Gastroesophageal sphincter (tissue), 4 donors: ENCODE data around the gene FBXL20. TPM values are rescaled to one million over a fixed set of nuclear protein-coding genes. Genes with fewer than 3 reads are reported as not detected.

ENCODE experiments used
- ATAC-seq: fragments of 150-250 bp; one replicate; pipeline ENCODE4 v1.9.1; 2016; ENCODE audit warnings: mild to moderate bottlenecking, moderate library complexity
- H3K27ac ChIP-seq, 4 donors: fragments of 200-600 bp; sonication (generic) in 3 of 4; 1 replicate in 3 of 4; 2 replicates in 1 of 4; pipeline ENCODE4 v1.5.1; 2016 to 2019
- H3K27me3 ChIP-seq: fragments of 200-600 bp; sonication (generic); one replicate; pipeline ENCODE4 v1.5.1; 2019
- H3K36me3 ChIP-seq, 2 donors: fragments of 200-600 bp; sonication (generic); one replicate each; pipeline ENCODE4 v1.5.1; 2019; ENCODE audit warnings: control low read depth in 1 of 2
- H3K4me1 ChIP-seq, 3 donors: fragments of 200-600 bp; sonication (generic); 1 replicate in 2 of 3; 2 replicates in 1 of 3; pipeline ENCODE4 v1.5.1; 2016 to 2019; ENCODE audit warnings: control low read depth in 2 of 3
- H3K4me3 ChIP-seq, 2 donors: fragments of 200-600 bp; sonication (generic); one replicate each; pipeline ENCODE4 v1.5.1; 2019; ENCODE audit warnings: mild to moderate bottlenecking in 1 of 2, moderate library complexity in 1 of 2
- H3K9me3 ChIP-seq, 3 donors: fragments of 200-600 bp; sonication (generic); one replicate each; pipeline ENCODE4 v1.5.1; 2017 to 2019; ENCODE audit warnings: control low read depth in 2 of 3
- CTCF ChIP-seq, 4 experiments: fragments of 200-600 bp in 2 of 4; fragments of 450-650 bp in 2 of 4; sonication (generic) in 1 of 4; IDR thresholded peaks; one replicate each; pipeline ENCODE4 v1.5.1; 2017 to 2019; ENCODE audit warnings: antibody characterized with exemption in 4 of 4, mild to moderate bottlenecking in 2 of 4, moderate library complexity in 2 of 4
- EP300 ChIP-seq: sonication (generic); formaldehyde crosslinking; IDR thresholded peaks from one replicate; pipeline ENCODE4 v1.6.1; 2017; ENCODE audit warnings: antibody characterized with exemption, mild to moderate bottlenecking
- POLR2A ChIP-seq, 2 donors: fragments of 450-650 bp; IDR thresholded peaks; one replicate each; pipeline ENCODE4 v1.6.1; 2017; ENCODE audit warnings: antibody characterized with exemption in 2 of 2, mild to moderate bottlenecking in 2 of 2, moderate library complexity in 1 of 2
- POLR2AphosphoS5 ChIP-seq: sonication (generic); formaldehyde crosslinking; IDR thresholded peaks from one replicate; pipeline ENCODE4 v1.6.1; 2017; ENCODE audit warnings: antibody characterized with exemption
- WGBS, 2 donors: methylation state at CpG; one replicate each; pipeline ENCODE4 v1.1.5; 2018; ENCODE audit warnings: low coverage in 1 of 2; 5-methylcytosine and 5-hydroxymethylcytosine counted together
- total RNA-seq, 4 donors: library from RNA; depleted of rRNA; stranded (reverse); fragments of >200 nt; gene quantifications; one replicate each; pipeline ENCODE4 v1.1.0, GENCODE V29; 2016

FBXL20 gene
- total RNA-seq, 4 donors from 2014 or later = 16.8 to 25.9 (median 21.5) TPM

- no peak for ATAC-seq
- Histone ChIP-seq H3K9me3 (no peaks in the 10 kb centered on the region), H3K27me3 (peaks cover 40% of the 10 kb centered on the region), H3K27ac (no peak overlapping the region), H3K36me3 (no peaks in the 10 kb centered on the region), H3K4me1 (peaks cover 0 to 14% (median 0%) of the 10 kb centered on the region in 3 donors), H3K4me3 (no peak overlapping the region)
- TF ChIP-seq CTCF (IDR thresholded peaks at IDR 0.05) (no peak), POLR2A (IDR thresholded peaks at IDR 0.05) (peak in 1 of 2 donors; percentile 8), POLR2AphosphoS5 (no peak)
- 30 to 34% methylated on average over 6 to 7 of the region's 11 CpGs for WGBS, 2 donors
Measured at GRCh38 chr17:39244016-39244599, 157.3 kb downstream of the FBXL20 start.

- no peak overlapping the region for H3K27ac ChIP-seq
- no peak for TF ChIP-seq CTCF (IDR thresholded peaks at IDR 0.05)
- no peak for TF ChIP-seq POLR2A (IDR thresholded peaks at IDR 0.05)
- TF ChIP-seq EP300 = no peak
- TF ChIP-seq POLR2AphosphoS5 = no peak
- H3K4me1 ChIP-seq = peaks cover 0 to 18% (median 0%) of the 10 kb centered on the region in 3 donors
- 51 to 66% methylated on average over 4 to 7 of the region's 8 CpGs for WGBS, 2 donors
- ATAC-seq = no peak
- peaks cover 49% of the 10 kb centered on the region for H3K27me3 ChIP-seq
- no peaks in the 10 kb centered on the region for H3K36me3 ChIP-seq
- no peaks in the 10 kb centered on the region for H3K9me3 ChIP-seq
- no peak overlapping the region for H3K4me3 ChIP-seq
Measured at GRCh38 chr17:39243155-39243554, 158.3 kb downstream of the FBXL20 start.

- WGBS, 2 donors = 76 to 90% methylated on average over 3 to 4 of the region's 5 CpGs
- no peak overlapping the region for H3K27ac ChIP-seq
- peaks cover 72% of the 10 kb centered on the region for H3K27me3 ChIP-seq
Measured at GRCh38 chr17:39240631-39241030, 160.8 kb downstream of the FBXL20 start.

GRCh38 chr17:39239640-39240314 lies 161.6 kb downstream of the FBXL20 start:
- H3K4me3 ChIP-seq = no peak overlapping the region
- WGBS, 2 donors = 43 to 80% methylated on average over 3 to 7 of the region's 16 CpGs
- H3K4me1 ChIP-seq = peaks cover 0 to 13% (median 0%) of the 10 kb centered on the region in 3 donors
- H3K27ac ChIP-seq = no peak overlapping the region
- H3K27me3 ChIP-seq = peaks cover 81% of the 10 kb centered on the region
- H3K36me3 ChIP-seq = no peaks in the 10 kb centered on the region
- H3K9me3 ChIP-seq = no peaks in the 10 kb centered on the region
- TF ChIP-seq EP300 (no peak), CTCF (IDR thresholded peaks at IDR 0.05) (peak in 2 of 4 experiments; percentile 26 to 55)
- no peak for ATAC-seq

More at GRCh38 chr17:39240631-39241030, 160.8 kb downstream of the FBXL20 start:
- ATAC-seq = no peak
- Histone ChIP-seq H3K36me3 (no peaks in the 10 kb centered on the region), H3K9me3 (no peaks in the 10 kb centered on the region), H3K4me1 (peaks cover 0 to 20% (median 0%) of the 10 kb centered on the region in 3 donors), H3K4me3 (no peak overlapping the region)
- TF ChIP-seq POLR2A (IDR thresholded peaks at IDR 0.05) (no peak), CTCF (IDR thresholded peaks at IDR 0.05) (no peak), EP300 (no peak), POLR2AphosphoS5 (no peak)
